Transverse colon (tissue), 4 donors: ENCODE results near the gene SLC38A1. TPM values are rescaled to one million over a fixed set of nuclear protein-coding genes. Genes with fewer than 3 reads are reported as not detected.

Source experiments
- DNase-seq: peaks from one replicate; pipeline ENCODE4 v3.0.0-alpha.2; 2019
- H3K27ac ChIP-seq, 4 donors: fragments of 200-600 bp; sonication (generic); 2 replicates each; pipeline ENCODE4 v1.5.1; 2016 to 2018; ENCODE audit warnings: inconsistent platforms in 4 of 4
- H3K27me3 ChIP-seq: fragments of 200-600 bp; sonication (generic); 2 replicates; pipeline ENCODE4 v1.5.1; 2017; ENCODE audit warnings: inconsistent platforms
- H3K36me3 ChIP-seq, 4 donors: fragments of 200-600 bp; sonication (generic); 2 replicates each; pipeline ENCODE4 v1.5.1; 2017 to 2019; ENCODE audit warnings: inconsistent platforms in 4 of 4
- H3K4me1 ChIP-seq, 4 donors: fragments of 200-600 bp; sonication (generic); 2 replicates each; pipeline ENCODE4 v1.5.1; 2017 to 2020; ENCODE audit warnings: inconsistent platforms in 4 of 4
- H3K4me3 ChIP-seq, 4 donors: fragments of 200-600 bp; sonication (generic); 1 replicate in 1 of 4; 2 replicates in 3 of 4; pipeline versions ENCODE4 v1.5.1 to v1.6.1; 2017 to 2019; ENCODE audit warnings: inconsistent platforms in 4 of 4
- H3K9me3 ChIP-seq, 2 donors: fragments of 200-600 bp; sonication (generic); 2 replicates each; pipeline ENCODE4 v1.5.1; 2017 to 2019; ENCODE audit warnings: inconsistent platforms in 2 of 2
- CTCF ChIP-seq, 5 experiments: fragments of 200-600 bp in 3 of 5; fragments of 450-650 bp in 2 of 5; sonication (generic) in 3 of 5; IDR thresholded peaks; 1 replicate in 2 of 5; 2 replicates in 3 of 5; pipeline ENCODE4 v1.5.1; 2016 to 2017; ENCODE audit warnings: antibody characterized with exemption in 5 of 5, inconsistent platforms in 3 of 5, mild to moderate bottlenecking in 2 of 5, moderate library complexity in 1 of 5
- EP300 ChIP-seq: sonication (generic); formaldehyde crosslinking; IDR thresholded peaks from one replicate; pipeline ENCODE4 v1.6.1; 2017; ENCODE audit warnings: antibody characterized with exemption, low read depth
- POLR2A ChIP-seq: fragments of 450-650 bp; IDR thresholded peaks from one replicate; pipeline ENCODE4 v1.6.1; 2016; ENCODE audit warnings: antibody characterized with exemption, mild to moderate bottlenecking, moderate library complexity
- POLR2AphosphoS5 ChIP-seq, 3 donors: sonication (generic); formaldehyde crosslinking; IDR thresholded peaks; one replicate each; pipeline ENCODE4 v1.6.1; 2016; ENCODE audit warnings: antibody characterized with exemption in 3 of 3
- WGBS, 2 donors: methylation state at CpG; one replicate each; pipeline ENCODE4 v1.1.5; 2018; ENCODE audit warnings: low coverage in 1 of 2; 5-methylcytosine and 5-hydroxymethylcytosine counted together
- in situ Hi-C, 4 donors: fragments of 200-750 bp; cut with MboI; loops; one replicate each; pipeline versions ENCODE4 v1.15.0 to v1.15.1; 2017; ENCODE audit warnings: low sequenced_read_pairs in 3 of 4, low pct_ligation_motif_present in 1 of 4, low pct_unique_long_range_greater_than_20kb in 1 of 4
- intact Hi-C: fragments of 100-400 bp; cut with DNase I; formaldehyde crosslinking; loops from one replicate; pipeline ENCODE4 v1.15.1; 2023; ENCODE audit warnings: low total_unique reads
- total RNA-seq, 4 donors: library from RNA; depleted of rRNA; stranded (reverse); fragments of >200 nt; gene quantifications; one replicate each; pipeline ENCODE4 v1.1.0, GENCODE V29; 2016

The SLC38A1 gene
- total RNA-seq, 4 donors from 2014 or later, result 36.8 to 139 (median 117) TPM

GRCh38 chr12:46149905-46150304 lies 118.9 kb downstream of the SLC38A1 start:
- Histone ChIP-seq H3K4me1 (peaks cover 5 to 54% (median 24%) of the 10 kb centered on the region in 4 donors), H3K36me3 (no peaks in the 10 kb centered on the region), H3K9me3 (no peaks in the 10 kb centered on the region), H3K4me3 (no peak overlapping the region), H3K27ac (peak overlapping the region; percentile 42 to 60 (median 56)), H3K27me3 (no peaks in the 10 kb centered on the region)
- TF ChIP-seq POLR2A, result no peak
- TF ChIP-seq EP300, result no peak
- DNase-seq, result no peak
- intact Hi-C loops (loop anchor here (10.0 kb wide), 1 partner anchor 115 kb away; the partner anchor contains the start of gene SLC38A1), in situ Hi-C loops (loop anchor here (25.0 kb wide), 5 partner anchors 112 to 537 kb away; partner anchors contain the start of gene SLC38A1 (in 1 of the 4))
- WGBS, 2 donors, result 39 to 50% methylated on average over 1 of the region's 1 CpG

- TF ChIP-seq EP300, result no peak
- TF ChIP-seq POLR2AphosphoS5 (IDR thresholded peaks at IDR 0.05), result peak in 1 of 3 donors; percentile 25
- WGBS, 2 donors, result 33 to 65% methylated on average over 2 of the region's 2 CpGs
- H3K27me3 ChIP-seq, result no peaks in the 10 kb centered on the region
- DNase-seq, result no peak
- H3K27ac ChIP-seq, result peak overlapping the region; percentile 42 to 60 (median 56)
- H3K4me1 ChIP-seq, result peaks cover 4 to 49% (median 21%) of the 10 kb centered on the region in 4 donors
- in situ Hi-C loops (loop anchor here in 3 of 4 donors (25.0 kb wide), 3 partner anchors 163 to 538 kb away; no protein-coding TSS in a partner anchor), intact Hi-C loops (no loop called here)
- no peaks in the 10 kb centered on the region for H3K9me3 ChIP-seq
- H3K36me3 ChIP-seq, result no peaks in the 10 kb centered on the region
- H3K4me3 ChIP-seq, result peak overlapping the region in 1 of 4 donors; percentile 4
Measured at GRCh38 chr12:46149079-46149464, 119.8 kb downstream of the SLC38A1 start.

GRCh38 chr12:46148327-46149078 lies 120.3 kb downstream of the SLC38A1 start:
- 76 to 84% methylated on average over 3 to 5 of the region's 5 CpGs for WGBS, 2 donors
- in situ Hi-C loops, result loop anchor here in 3 of 4 donors (25.0 kb wide), 3 partner anchors 164 to 539 kb away; no protein-coding TSS in a partner anchor
- H3K9me3 ChIP-seq, result no peaks in the 10 kb centered on the region
- intact Hi-C loops, result no loop called here
- no peak for DNase-seq
- no peak overlapping the region for H3K4me3 ChIP-seq
- no peaks in the 10 kb centered on the region for H3K27me3 ChIP-seq
- no peaks in the 10 kb centered on the region for H3K36me3 ChIP-seq
- TF ChIP-seq POLR2AphosphoS5 (IDR thresholded peaks at IDR 0.05) (no peak), POLR2A (no peak)
- peak overlapping the region; percentile 33 to 60 (median 56) for H3K27ac ChIP-seq
- peaks cover 0 to 43% (median 16%) of the 10 kb centered on the region in 4 donors for H3K4me1 ChIP-seq

- WGBS, 2 donors, result 79 to 83% methylated on average over 3 of the region's 3 CpGs
- H3K4me3 ChIP-seq, result no peak overlapping the region
- in situ Hi-C loops (loop anchor here in 3 of 4 donors (25.0 kb wide), 3 partner anchors 165 to 540 kb away; no protein-coding TSS in a partner anchor), intact Hi-C loops (no loop called here)
- H3K4me1 ChIP-seq, result peaks cover 0 to 34% (median 12%) of the 10 kb centered on the region in 4 donors
- H3K27me3 ChIP-seq, result no peaks in the 10 kb centered on the region
- TF ChIP-seq POLR2AphosphoS5 (IDR thresholded peaks at IDR 0.05) (no peak), EP300 (no peak), CTCF (IDR thresholded peaks at IDR 0.05) (no peak), POLR2A (no peak)
- DNase-seq, result no peak
- no peaks in the 10 kb centered on the region for H3K9me3 ChIP-seq
- no peak overlapping the region for H3K27ac ChIP-seq
- no peaks in the 10 kb centered on the region for H3K36me3 ChIP-seq
Measured at GRCh38 chr12:46147144-46147543, 121.7 kb downstream of the SLC38A1 start.

- TF ChIP-seq EP300 (no peak), POLR2AphosphoS5 (IDR thresholded peaks at IDR 0.05) (no peak), CTCF (IDR thresholded peaks at IDR 0.05) (no peak), POLR2A (no peak)
- 90% methylated on average over 5 of the region's 5 CpGs; no CpG with 5 or more reads in 1 of the 2 donors for WGBS, 2 donors
- Histone ChIP-seq H3K4me3 (no peak overlapping the region), H3K36me3 (no peaks in the 10 kb centered on the region), H3K27ac (no peak overlapping the region), H3K9me3 (no peaks in the 10 kb centered on the region), H3K27me3 (no peaks in the 10 kb centered on the region), H3K4me1 (peaks cover 0 to 26% (median 9%) of the 10 kb centered on the region in 4 donors)
- intact Hi-C loops, result no loop called here
- in situ Hi-C loops, result loop anchor here in 3 of 4 donors (25.0 kb wide), 3 partner anchors 166 to 541 kb away; no protein-coding TSS in a partner anchor
- no peak for DNase-seq
Measured at GRCh38 chr12:46145881-46146280, 123.0 kb downstream of the SLC38A1 start.
